ENCODE data around the gene TAGLN. TPM values are rescaled to one million over a fixed set of nuclear protein-coding genes. Genes with fewer than 3 reads are reported as not detected.

TAGLN gene
- total RNA-seq, 6 experiments from 2014 or later: 1,668 to 2,517 (median 1,780) TPM

- DNase-seq: no peak
- H3K4me3 Mint-ChIP-seq: peak overlapping the region; percentile 98
Measured at GRCh38 chr11:117177534-117178209, 21.5 kb upstream of the TAGLN start.

GRCh38 chr11:117178210-117179034 is 20.7 kb upstream of the TAGLN start, which contains the start of gene SIDT2:
Gene SIDT2, plus strand, starts transcription at chr11:117178743. Its CDS starts 521 bp downstream, at chr11:117179264.
- no peak for TF ChIP-seq CTCF (IDR thresholded peaks at IDR 0.05)
- H3K27ac Mint-ChIP-seq: peak within 1 kb of the TSS; percentile 91
- H3K4me3 Mint-ChIP-seq: peak within 1 kb of the TSS; percentile 98
- peaks cover 38% of the 10 kb centered on the region for H3K4me1 Mint-ChIP-seq (ENCODE audit: low read depth)
- peak; percentile 85 for DNase-seq
- no peaks in the 10 kb centered on the region; the same call in none of the 2 replicates for H3K36me3 Mint-ChIP-seq (ENCODE audit: low read depth)
- H3K9me3 Mint-ChIP-seq: no peaks in the 10 kb centered on the region
- peaks cover 4% of the 10 kb centered on the region; the same call in 1 of the 2 replicates for H3K27me3 Mint-ChIP-seq (ENCODE audit: insufficient read depth)

More at GRCh38 chr11:117177534-117178209, 21.5 kb upstream of the TAGLN start:
- Mint-ChIP-seq H3K9me3 (no peaks in the 10 kb centered on the region), H3K4me1 (ENCODE audit: low read depth) (peaks cover 41% of the 10 kb centered on the region), H3K27ac (peak overlapping the region; percentile 88), H3K27me3 (ENCODE audit: insufficient read depth) (peaks cover 8% of the 10 kb centered on the region; the same call in 1 of the 2 replicates), H3K36me3 (ENCODE audit: low read depth) (no peaks in the 10 kb centered on the region; the same call in none of the 2 replicates)
- TF ChIP-seq CTCF (IDR thresholded peaks at IDR 0.05): no peak

- no peak for DNase-seq
- Mint-ChIP-seq H3K4me1 (ENCODE audit: low read depth) (peaks cover 31% of the 10 kb centered on the region), H3K9me3 (no peaks in the 10 kb centered on the region), H3K27me3 (ENCODE audit: insufficient read depth) (no peaks in the 10 kb centered on the region), H3K4me3 (peak overlapping the region; percentile 98), H3K27ac (peak overlapping the region; percentile 91), H3K36me3 (ENCODE audit: low read depth) (no peaks in the 10 kb centered on the region; the same call in 1 of the 2 replicates)
- no peak for TF ChIP-seq CTCF (IDR thresholded peaks at IDR 0.05)
Measured at GRCh38 chr11:117179048-117179999, 19.8 kb upstream of the TAGLN start.

- DNase-seq: no peak
- peaks cover 31% of the 10 kb centered on the region for H3K4me1 Mint-ChIP-seq (ENCODE audit: low read depth)
- H3K36me3 Mint-ChIP-seq (ENCODE audit: low read depth): no peaks in the 10 kb centered on the region; the same call in 1 of the 2 replicates
- peak overlapping the region; percentile 91 for H3K27ac Mint-ChIP-seq
- no peaks in the 10 kb centered on the region for H3K27me3 Mint-ChIP-seq (ENCODE audit: insufficient read depth)
- H3K4me3 Mint-ChIP-seq: peak overlapping the region; percentile 98
- no peaks in the 10 kb centered on the region for H3K9me3 Mint-ChIP-seq
- TF ChIP-seq CTCF (IDR thresholded peaks at IDR 0.05): no peak
Measured at GRCh38 chr11:117180020-117180419, 19.1 kb upstream of the TAGLN start.
